AG20443 (cell line): ENCODE data around the gene PRR9.
"Not testable (repeated sequence)": the region's sequence is repeated elsewhere in the genome, so short reads cannot be mapped to it uniquely, and the experiment has no call there.

Experiments
- DNase-seq: peaks from one replicate; pipeline ENCODE4 v3.0.0; 2012; ENCODE audit warnings: low spot score, mixed read lengths

PRR9 gene

GRCh38 chr1:153229076-153229829, 11.9 kb downstream of the PRR9 start:
- DNase-seq = not testable (repeated sequence)

- DNase-seq = no peak
Observed at GRCh38 chr1:153231363-153231762, 14.0 kb downstream of the PRR9 start.

- DNase-seq = no peak
Observed at GRCh38 chr1:153231785-153232184, 14.4 kb downstream of the PRR9 start.

- no peak for DNase-seq
Observed at GRCh38 chr1:153232553-153232952, 15.2 kb downstream of the PRR9 start.

GRCh38 chr1:153233448-153233847, 16.1 kb downstream of the PRR9 start:
- no peak for DNase-seq

- DNase-seq = no peak
Observed at GRCh38 chr1:153238527-153238926, 21.1 kb downstream of the PRR9 start.

GRCh38 chr1:153242160-153242559, 24.8 kb downstream of the PRR9 start:
- no peak for DNase-seq

GRCh38 chr1:153245466-153245865, 28.1 kb downstream of the PRR9 start:
- DNase-seq = no peak

GRCh38 chr1:153246018-153246417, 28.6 kb downstream of the PRR9 start:
- no peak for DNase-seq

- no peak for DNase-seq
Observed at GRCh38 chr1:153246825-153247224, 29.4 kb downstream of the PRR9 start.

GRCh38 chr1:153248176-153248879, 30.9 kb downstream of the PRR9 start:
- DNase-seq = no peak

GRCh38 chr1:153250166-153250565, 32.8 kb downstream of the PRR9 start:
- DNase-seq = no peak

GRCh38 chr1:153251087-153251486, 33.7 kb downstream of the PRR9 start:
- DNase-seq = no peak

GRCh38 chr1:153251562-153251961, 34.2 kb downstream of the PRR9 start:
- DNase-seq = no peak

- DNase-seq = no peak
Observed at GRCh38 chr1:153251988-153252387, 34.6 kb downstream of the PRR9 start.

GRCh38 chr1:153253076-153253475, 35.7 kb downstream of the PRR9 start:
- no peak for DNase-seq

GRCh38 chr1:153253693-153254092, 36.3 kb downstream of the PRR9 start:
- no peak for DNase-seq

- DNase-seq = no peak
Observed at GRCh38 chr1:153259387-153259786, 42.0 kb downstream of the PRR9 start, which contains the start of gene LORICRIN. LORICRIN (plus strand) TSS chr1:153259687; CDS start chr1:153260950, 1,263 bp downstream.

- DNase-seq = no peak
Observed at GRCh38 chr1:153260585-153261280, 43.3 kb downstream of the PRR9 start.

- DNase-seq = peak; percentile 46
Observed at GRCh38 chr1:153261281-153262069, 44.1 kb downstream of the PRR9 start.

- no peak for DNase-seq
Observed at GRCh38 chr1:153262070-153262366, 44.6 kb downstream of the PRR9 start.

GRCh38 chr1:153262462-153263157, 45.2 kb downstream of the PRR9 start:
- DNase-seq = no peak
